Nasal cavity respiratory epithelium epithelial cell of viscerocranial mucosa (primary cell): ENCODE data around the gene TUBGCP6. TPM values are rescaled to one million over a fixed set of nuclear protein-coding genes. Genes with fewer than 3 reads are reported as not detected.

Experiments
- total RNA-seq: library from RNA; depleted of rRNA; stranded (reverse); fragments of >200 nt; gene quantifications from 2 replicates; pipeline ENCODE4 v1.2.3, GENCODE V29; 2014

The TUBGCP6 gene, protein sequence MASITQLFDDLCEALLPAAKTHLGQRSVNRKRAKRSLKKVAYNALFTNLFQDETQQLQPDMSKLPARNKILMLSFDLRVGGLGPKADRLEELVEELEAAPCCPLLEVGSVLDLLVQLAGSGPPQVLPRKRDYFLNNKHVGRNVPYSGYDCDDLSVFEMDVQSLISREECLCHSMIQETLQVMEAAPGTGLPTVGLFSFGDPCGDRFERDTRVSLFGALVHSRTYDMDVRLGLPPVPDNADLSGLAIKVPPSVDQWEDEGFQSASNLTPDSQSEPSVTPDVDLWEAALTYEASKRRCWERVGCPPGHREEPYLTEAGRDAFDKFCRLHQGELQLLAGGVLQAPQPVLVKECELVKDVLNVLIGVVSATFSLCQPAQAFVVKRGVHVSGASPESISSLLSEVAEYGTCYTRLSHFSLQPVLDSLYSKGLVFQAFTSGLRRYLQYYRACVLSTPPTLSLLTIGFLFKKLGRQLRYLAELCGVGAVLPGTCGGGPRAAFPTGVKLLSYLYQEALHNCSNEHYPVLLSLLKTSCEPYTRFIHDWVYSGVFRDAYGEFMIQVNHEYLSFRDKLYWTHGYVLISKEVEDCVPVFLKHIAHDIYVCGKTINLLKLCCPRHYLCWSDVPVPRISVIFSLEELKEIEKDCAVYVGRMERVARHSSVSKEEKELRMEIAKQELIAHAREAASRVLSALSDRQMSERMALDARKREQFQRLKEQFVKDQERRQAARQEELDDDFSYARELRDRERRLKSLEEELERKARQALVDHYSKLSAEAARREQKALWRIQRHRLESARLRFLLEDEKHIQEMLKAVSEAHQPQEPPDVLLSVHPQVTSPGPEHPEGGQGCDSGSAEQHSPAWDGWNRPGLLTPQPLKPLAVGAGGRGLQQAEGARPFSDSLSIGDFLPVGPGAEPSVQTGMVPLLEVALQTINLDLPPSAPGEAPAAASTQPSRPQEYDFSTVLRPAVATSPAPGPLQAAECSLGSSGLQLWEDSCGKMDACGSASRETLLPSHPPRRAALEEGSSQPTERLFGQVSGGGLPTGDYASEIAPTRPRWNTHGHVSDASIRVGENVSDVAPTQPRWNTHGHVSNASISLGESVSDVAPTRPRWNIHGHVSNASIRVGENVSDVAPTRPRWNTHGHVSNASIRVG (N-terminal part only)
- total RNA-seq = 15.0 and 29.8 TPM in 2 replicates

DNA sequence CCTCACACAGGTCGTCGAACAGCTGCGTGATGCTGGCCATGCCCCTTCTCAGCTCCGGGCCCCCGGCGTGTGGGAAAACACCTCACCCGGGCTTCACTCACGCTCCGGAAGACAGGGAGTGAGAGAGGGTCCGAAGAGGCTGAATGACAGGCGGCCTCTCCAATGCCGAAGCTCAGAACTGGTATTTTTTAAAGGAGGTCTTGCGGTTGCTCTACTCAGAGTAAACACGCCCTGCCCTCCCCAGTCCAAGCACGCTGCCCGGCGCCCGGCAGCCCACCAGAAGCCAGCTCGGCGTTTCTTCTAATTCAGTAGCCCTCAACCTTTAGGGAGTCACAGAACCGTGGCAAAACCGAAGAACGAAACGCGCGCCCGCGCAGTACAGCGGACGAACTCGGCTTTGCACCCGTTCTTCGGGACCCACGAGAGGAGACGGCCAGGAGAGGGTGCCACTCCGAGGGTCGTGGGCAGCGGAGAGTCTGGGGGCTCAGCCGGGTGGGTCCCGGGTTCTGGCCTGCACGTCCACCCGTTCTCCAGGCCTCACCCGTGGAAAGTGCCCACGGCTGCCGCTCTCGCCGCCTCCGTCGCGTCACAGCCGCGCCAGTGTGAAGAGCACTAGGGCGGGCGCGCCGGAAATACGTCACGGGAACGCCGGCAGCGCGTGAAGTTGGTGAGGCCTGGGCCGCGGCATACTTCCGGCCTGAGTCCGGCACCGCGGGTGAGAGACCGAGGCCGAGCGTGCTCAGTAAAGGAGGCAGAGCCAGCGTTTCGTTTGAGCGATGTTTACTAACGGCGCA lies at the start of gene TUBGCP6:
Gene TUBGCP6 (minus strand): TSS at position 604 of the 794 bp plus-strand sequence. CDS start 564 bp downstream, at position 40.

DNA sequence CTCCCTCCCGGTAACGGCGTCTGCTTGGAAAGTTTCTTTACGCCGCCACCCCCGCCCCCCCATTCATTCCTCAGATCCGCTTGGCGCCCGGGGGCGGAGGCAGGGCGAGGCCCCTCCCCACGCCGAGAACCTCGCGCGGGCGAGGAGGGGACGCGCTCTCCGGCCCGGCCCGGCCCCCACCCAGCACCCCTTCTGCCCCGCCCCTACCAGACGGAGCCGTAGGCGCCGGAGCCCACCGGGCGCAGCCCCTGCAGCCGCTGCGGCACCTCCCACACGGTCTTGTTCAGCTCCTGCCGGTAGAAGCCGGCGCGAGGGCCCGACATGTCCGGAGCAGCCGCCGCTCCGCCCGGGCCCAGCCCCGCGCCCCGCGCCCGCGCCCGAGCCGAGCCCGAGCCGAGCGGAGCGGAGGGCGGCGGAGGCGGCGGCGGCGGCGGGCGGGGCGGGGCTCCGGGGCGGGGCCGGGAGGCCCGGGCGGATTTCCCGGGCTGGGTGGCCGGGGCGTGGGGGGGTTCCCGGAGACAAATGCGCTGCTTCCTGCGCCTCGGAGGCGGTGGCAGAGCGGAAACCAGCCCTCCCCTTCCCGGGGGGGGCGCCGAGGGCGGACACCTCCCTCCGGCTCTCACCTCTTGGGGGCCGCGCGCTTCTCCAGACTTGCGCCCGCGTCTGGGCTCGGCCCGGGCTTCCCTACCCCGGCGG lies 25.3 kb upstream of the TUBGCP6 start, which contains the start of gene MAPK11:
Gene MAPK11 (minus strand): TSS at position 411 of the 696 bp plus-strand sequence. CDS start 88 bp downstream, at position 323.

DNA sequence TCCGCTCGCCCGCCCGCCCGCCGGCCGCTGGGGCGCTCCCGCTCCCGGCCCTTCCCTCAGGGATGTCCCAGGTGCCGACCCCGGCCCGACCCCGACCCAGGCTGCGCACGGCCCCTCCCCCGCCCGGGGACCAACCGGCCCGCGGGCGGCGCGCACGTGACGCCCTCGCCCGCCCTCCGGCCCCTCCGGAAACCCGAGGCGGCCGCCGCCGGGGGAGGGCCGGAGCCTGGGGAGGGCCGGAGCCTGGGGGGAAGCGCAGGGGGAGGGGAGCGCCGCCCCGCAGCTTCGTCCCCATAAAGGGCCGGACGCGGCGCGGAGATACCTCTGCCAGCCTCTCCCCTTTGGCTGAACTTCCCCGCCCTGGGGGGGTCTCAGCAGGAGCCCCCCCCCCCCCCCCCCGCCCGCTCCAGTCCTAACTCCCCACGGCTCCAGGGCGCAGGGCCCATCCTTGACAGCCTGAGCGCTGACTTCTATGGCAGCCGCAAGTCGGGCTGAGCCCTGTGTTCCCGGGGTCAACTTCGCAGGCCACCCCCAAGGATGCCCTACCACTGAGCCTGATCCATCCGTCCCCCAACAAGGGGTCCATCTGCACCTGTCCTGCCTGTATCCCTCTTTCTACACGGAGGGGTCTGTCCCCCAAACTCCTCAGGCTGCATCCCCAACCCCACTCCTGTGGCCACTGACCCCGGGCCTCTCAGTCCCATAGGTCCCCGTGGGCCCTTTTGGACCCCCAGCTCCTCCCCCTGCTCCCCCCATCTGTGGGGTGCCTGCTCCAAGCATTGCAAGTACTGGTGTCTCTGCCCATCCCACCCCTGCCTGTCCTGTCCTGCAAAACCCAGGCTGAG lies 17.0 kb upstream of the TUBGCP6 start, which contains the start of gene MAPK12:
Gene MAPK12 (minus strand): TSS at position 69 of the 845 bp plus-strand sequence. CDS start 174 bp downstream, outside the sequence.

DNA sequence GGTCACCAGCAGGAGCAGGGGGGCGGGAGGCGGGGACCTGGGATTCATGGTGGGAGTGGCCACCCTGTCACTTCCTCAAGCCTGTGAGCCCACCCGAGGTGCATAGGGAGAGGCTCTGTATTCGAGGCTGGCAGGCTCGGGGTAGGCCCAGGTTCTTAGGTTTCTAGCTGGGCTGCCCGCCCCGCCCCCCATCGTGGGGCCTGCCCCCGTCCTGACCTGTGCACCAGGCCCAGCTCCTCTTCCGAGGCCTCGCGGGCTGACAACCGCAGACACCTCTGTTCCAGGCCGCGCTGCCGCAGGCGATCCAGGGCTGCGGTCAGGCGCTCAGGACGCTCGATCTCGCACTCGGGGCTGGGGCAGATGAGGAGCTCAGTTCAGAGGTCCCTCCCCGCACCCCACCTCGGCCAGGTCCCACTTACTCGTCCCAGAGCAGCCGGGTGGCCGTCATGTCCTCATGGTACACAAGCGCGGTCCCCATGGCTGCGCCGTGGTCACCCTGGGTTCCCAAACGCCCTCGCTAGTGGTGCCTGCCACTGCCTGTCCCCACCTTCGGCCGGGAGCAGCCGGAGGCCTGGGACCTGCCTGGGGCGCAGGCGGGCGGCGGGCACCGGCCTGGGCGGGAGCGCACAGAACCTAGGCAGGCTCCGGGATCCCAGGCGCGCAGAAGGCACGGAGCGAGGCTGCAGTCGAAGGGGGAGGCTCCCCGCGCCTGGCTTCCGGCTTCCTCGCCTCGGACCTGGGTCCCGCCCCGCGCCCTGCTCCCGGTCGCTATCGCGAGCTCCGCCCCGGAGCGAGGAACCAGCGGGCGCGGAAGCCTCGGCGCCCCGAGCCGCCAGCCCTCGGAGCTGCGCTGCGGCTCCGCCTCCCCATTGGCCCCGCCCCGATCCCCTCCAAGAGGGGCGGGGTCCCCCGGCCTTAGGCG lies 6.0 kb upstream of the TUBGCP6 start, which contains the start of gene HDAC10:
Gene HDAC10 (minus strand): TSS at position 711 of the 922 bp plus-strand sequence. CDS start 233 bp downstream, at position 478.

DNA sequence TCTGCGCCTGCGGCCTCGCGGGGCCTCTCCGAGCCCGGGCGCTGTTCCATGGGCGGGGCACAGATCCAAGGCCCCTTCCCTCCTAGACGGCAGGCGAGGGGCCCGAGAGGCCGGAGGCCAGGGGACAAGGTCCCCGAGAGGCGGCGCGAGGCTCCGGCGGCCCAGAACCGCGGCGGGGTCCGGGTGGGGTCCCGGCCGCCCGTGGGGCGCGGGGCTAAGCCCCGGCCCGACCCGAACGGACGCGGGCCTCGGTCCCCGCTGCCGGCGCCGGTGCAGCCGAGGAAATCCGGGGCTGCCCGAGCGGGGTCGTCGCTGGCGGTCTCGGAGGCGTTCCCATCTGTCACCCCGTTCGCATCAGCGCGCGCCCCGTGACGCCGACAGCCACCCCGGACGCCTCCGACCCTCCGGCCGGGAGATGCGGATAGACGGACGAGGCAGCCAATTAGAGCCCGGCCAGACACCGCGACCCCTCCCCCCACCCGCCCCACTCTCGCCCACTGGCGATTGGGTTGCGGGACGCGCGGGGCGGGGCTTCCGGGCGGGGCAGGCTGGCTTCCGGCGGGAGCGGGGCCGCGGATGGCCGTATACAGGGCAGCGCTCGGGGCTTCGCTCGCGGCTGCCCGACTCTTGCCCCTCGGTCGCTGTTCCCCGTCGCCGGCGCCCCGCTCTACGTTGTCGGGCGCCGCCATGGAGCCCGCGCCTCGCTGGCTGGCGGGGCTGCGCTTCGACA lies 44.2 kb downstream of the TUBGCP6 start, which contains the start of gene SELENOO:
Gene SELENOO (plus strand): TSS at position 551 of the 730 bp plus-strand sequence. CDS start 26 bp downstream, at position 577.

DNA sequence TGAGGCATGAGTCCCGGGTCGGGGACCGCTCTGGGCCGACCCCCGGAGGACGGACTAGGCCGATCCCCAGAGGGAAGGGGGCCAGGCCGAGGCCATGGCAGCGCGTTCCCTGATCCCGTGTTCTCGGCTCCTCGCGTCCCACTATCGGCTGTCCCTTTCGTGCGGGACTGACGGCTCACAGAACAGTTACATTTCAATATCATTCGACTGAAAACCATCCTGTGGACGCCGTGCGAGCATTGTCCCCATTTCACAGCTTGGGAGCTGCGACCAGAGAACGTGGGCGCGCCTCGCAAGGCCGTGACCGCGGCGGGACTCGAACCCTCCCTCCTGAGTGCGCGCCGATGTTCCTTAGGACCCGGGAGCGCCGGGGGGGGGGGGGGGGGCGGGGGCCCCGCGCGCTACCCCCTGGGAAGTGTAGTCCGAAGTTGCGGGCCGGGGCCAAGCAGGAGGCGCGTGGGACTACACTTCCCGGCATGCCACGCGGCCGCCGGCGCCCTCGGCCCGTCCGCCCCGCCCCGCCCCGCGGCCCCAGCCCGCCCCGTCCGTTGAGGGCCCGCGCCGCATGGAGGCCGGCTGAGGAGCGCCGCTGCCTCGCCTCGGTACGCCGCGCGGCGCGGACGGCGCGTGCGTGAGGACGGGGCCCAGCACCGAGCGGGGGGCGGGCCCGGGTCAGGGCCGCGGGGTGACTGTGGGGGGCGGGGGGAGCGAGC lies 59.3 kb downstream of the TUBGCP6 start, which contains the start of gene TRABD:
Gene TRABD (plus strand): TSS at position 539 of the 713 bp plus-strand sequence. CDS start 7,148 bp downstream, outside the sequence.

DNA sequence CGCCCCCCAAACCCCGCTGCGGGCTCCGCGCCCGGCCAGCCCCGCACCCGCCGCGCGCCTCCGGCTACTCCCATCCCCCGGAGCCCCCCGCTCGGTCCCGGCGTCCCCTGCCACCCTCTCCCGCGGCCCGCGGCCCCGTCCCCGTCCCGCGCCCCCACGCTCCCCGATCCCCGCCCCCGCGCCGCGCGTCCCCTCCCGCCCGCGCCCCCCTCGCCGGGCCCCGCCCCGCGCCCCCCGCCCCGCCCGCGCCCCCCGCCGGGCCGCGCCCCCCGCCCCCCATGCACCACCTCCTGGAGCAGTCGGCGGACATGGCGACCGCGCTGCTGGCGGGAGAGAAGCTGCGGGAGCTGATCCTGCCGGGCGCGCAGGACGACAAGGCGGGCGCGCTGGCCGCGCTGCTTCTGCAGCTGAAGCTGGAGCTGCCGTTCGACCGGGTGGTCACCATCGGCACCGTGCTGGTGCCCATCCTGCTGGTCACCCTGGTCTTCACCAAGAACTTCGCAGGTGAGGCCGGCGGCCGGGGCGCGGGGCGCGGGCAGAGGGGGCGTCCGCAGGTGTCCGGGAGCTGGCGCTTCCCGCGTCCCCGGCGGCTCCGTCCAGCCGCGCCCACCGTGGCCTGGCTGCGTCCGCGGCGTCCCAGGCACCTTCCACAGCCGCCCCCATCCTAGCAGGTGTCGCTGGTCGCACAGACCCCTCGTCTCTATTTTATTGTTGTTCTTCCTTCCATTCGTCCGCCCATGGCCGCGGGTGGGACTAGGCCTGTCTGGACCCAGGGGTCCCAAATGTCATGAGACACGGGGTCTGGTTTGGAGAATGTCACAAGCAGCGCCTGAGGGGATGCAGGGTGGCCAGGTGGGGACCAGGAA lies 74.1 kb downstream of the TUBGCP6 start, which contains the start of gene PANX2:
Gene PANX2 (plus strand): TSS at position 279 of the 866 bp plus-strand sequence. CDS start 0 bp downstream, at position 279.

Other genes with a start within 250 kb of the TUBGCP6 start
- gene IL17REL, start 232.3 kb downstream of the TUBGCP6 start, total RNA-seq = not detected in 2 replicates
- not detected in 2 replicates for gene TTLL8, start 186.7 kb downstream of the TUBGCP6 start, total RNA-seq
- 0.07 TPM in 1 of 2 replicates, not detected in the other for gene MLC1, start 159.6 kb downstream of the TUBGCP6 start, total RNA-seq
- gene MOV10L1, start 155.0 kb downstream of the TUBGCP6 start, total RNA-seq = under 0.01 and 0.85 TPM in 2 replicates
- 0.68 and 1.4 TPM in 2 replicates for gene PANX2, start 74.3 kb downstream of the TUBGCP6 start, total RNA-seq
- gene TRABD, start 59.1 kb downstream of the TUBGCP6 start, total RNA-seq = 40.7 and 52.0 TPM in 2 replicates
- 20.8 and 22.6 TPM in 2 replicates for gene SELENOO, start 44.0 kb downstream of the TUBGCP6 start, total RNA-seq
- gene HDAC10, start 6.2 kb upstream of the TUBGCP6 start, total RNA-seq = 9.2 and 23.9 TPM in 2 replicates
- gene MAPK12, start 16.7 kb upstream of the TUBGCP6 start, total RNA-seq = 9.2 and 18.4 TPM in 2 replicates
- gene MAPK11, start 25.4 kb upstream of the TUBGCP6 start, total RNA-seq = 2.7 and 9.5 TPM in 2 replicates
- 96.0 and 396 TPM in 2 replicates for gene PLXNB2, start 62.6 kb upstream of the TUBGCP6 start, total RNA-seq
- 0.68 and 2.3 TPM in 2 replicates for gene DENND6B, start 82.0 kb upstream of the TUBGCP6 start, total RNA-seq
- 43.1 and 67.0 TPM in 2 replicates for gene PPP6R2, start 98.3 kb upstream of the TUBGCP6 start, total RNA-seq
- gene SBF1, start 230.0 kb upstream of the TUBGCP6 start, total RNA-seq = 116 and 181 TPM in 2 replicates
- 6.2 and 23.1 TPM in 2 replicates for gene ADM2, start 236.5 kb upstream of the TUBGCP6 start, total RNA-seq
- gene MIOX, start 241.8 kb upstream of the TUBGCP6 start, total RNA-seq = 0.14 TPM in 1 of 2 replicates, not detected in the other